K562 (cell line): Measurements from ENCODE around the gene DEFB113. TPM values are rescaled to one million over a fixed set of nuclear protein-coding genes. Genes with fewer than 3 reads are reported as not detected.

Experiments used
- ATAC-seq: fragments of 200-7000 bp; cut with Tn5 transposase; 3 replicates; pipeline ENCODE4 v1.9.1; 2020; ENCODE audit warnings: moderate library complexity
- BruUV-seq: library from RNA; stranded (reverse); fragments of 400-500 nt; replicated peaks from 2 replicates; lab custom pipeline; 2021; lab: Mats Ljungman, UMichigan
- CTCF ChIA-PET: fragments of 300-600 bp; formaldehyde crosslinking; extraction: SDS; loops from one replicate; lab custom pipeline; 2021; ENCODE audit warnings: low intra/inter-chr PET ratio; lab: Yijun Ruan, JAX
- POLR2A ChIA-PET: fragments of 300-600, 350-650 bp; sonication (Branson Sonifier 250); formaldehyde crosslinking; extraction: SDS; loops from one replicate; lab custom pipeline; 2021; ENCODE audit warnings: antibody characterized with exemption, inconsistent platforms; lab: Yijun Ruan, JAX
- DNase-seq, 4 experiments: peaks; one replicate each; pipeline versions ENCODE4 v3.0.0 to v3.0.0-alpha.2; 2011 to 2018; ENCODE audit warnings: low spot score in 3 of 4, mixed read lengths in 3 of 4; ENCODE audit errors: extremely low read depth in 1 of 4
- FAIRE-seq: peaks from 2 replicates; lab custom pipeline; 2011; peaks lifted over from hg19 to GRCh38; lab: Jason Lieb, UNC
- H2AFZ ChIP-seq: 2 replicates; pipeline ENCODE4 v1.6.0; 2011; ENCODE audit warnings: low read depth, low read length, control low read depth, inconsistent platforms
- H3K27ac ChIP-seq: fragments of 200-600 bp; 3 replicates; pipeline ENCODE4 v1.8.0; 2011; ENCODE audit warnings: low read depth, mild to moderate bottlenecking, control low read depth, inconsistent platforms, low read length, moderate library complexity, mixed read lengths; ENCODE audit errors: extremely low read depth
- H3K27me3 ChIP-seq, 2 experiments: fragments of 300-600 bp in 1 of 2; 2 replicates in 1 of 2; 3 replicates in 1 of 2; pipeline versions ENCODE4 v1.6.0 to v1.8.0; 2011; ENCODE audit warnings: inconsistent platforms in 2 of 2, low read length in 2 of 2, mild to moderate bottlenecking in 1 of 2, mixed read lengths in 1 of 2, moderate library complexity in 1 of 2; ENCODE audit not compliant: control insufficient read depth in 2 of 2, insufficient read depth in 2 of 2
- H3K36me3 ChIP-seq: fragments of 300-600 bp; 3 replicates; pipeline ENCODE4 v1.8.0; 2011; ENCODE audit warnings: mild to moderate bottlenecking, low read length, inconsistent platforms; ENCODE audit not compliant: control insufficient read depth, insufficient read depth
- H3K4me1 ChIP-seq, 2 experiments: fragments of 200-600 bp in 1 of 2; replicated peaks in 1 of 2; 2 replicates in 1 of 2; 3 replicates in 1 of 2; pipeline versions ENCODE4 v1.5.1 to v1.8.0; 2011; ENCODE audit warnings: inconsistent platforms in 2 of 2, low read length in 2 of 2, mild to moderate bottlenecking in 1 of 2, mixed read lengths in 1 of 2, moderate library complexity in 1 of 2; ENCODE audit not compliant: control insufficient read depth in 2 of 2, insufficient read depth in 2 of 2
- H3K4me2 ChIP-seq: 2 replicates; pipeline ENCODE4 v1.6.1; 2011; ENCODE audit warnings: low read length, control low read depth, inconsistent platforms, mixed read lengths; ENCODE audit not compliant: insufficient read depth
- H3K4me3 ChIP-seq: fragments of 200-600 bp; sonication (generic), shearing (Covaris generic); 2 replicates; pipeline ENCODE4 v1.5.1; 2016; ENCODE audit warnings: control low read depth, inconsistent platforms
- H3K79me2 ChIP-seq: fragments of 200-600 bp; 3 replicates; pipeline ENCODE4 v1.8.0; 2011; ENCODE audit warnings: low read length, inconsistent platforms; ENCODE audit not compliant: control insufficient read depth, insufficient read depth
- H3K9ac ChIP-seq, 2 experiments: 2 replicates each; pipeline versions ENCODE4 v1.6.0 to v1.6.1; 2011; ENCODE audit warnings: low read depth in 2 of 2, low read length in 2 of 2, control low read depth in 1 of 2, inconsistent platforms in 1 of 2, mild to moderate bottlenecking in 1 of 2, mixed read lengths in 1 of 2; ENCODE audit not compliant: insufficient read depth in 1 of 2
- H3K9me1 ChIP-seq: one replicate; pipeline ENCODE4 v1.6.0; 2011; ENCODE audit warnings: inconsistent platforms, mild to moderate bottlenecking, low read length, moderate library complexity; ENCODE audit not compliant: control insufficient read depth, insufficient read depth
- H3K9me3 ChIP-seq: replicated peaks from 2 replicates; pipeline ENCODE4 v1.5.1; 2011; ENCODE audit warnings: low read depth, low read length, inconsistent platforms; ENCODE audit not compliant: control insufficient read depth, insufficient read depth
- H4K20me1 ChIP-seq: replicated peaks from 2 replicates; pipeline ENCODE4 v1.6.1; 2011; ENCODE audit warnings: low read length, inconsistent platforms, mixed read lengths; ENCODE audit not compliant: control insufficient read depth, insufficient read depth
- ADNP ChIP-seq: fragments of 200-800 bp; sonication (Bioruptor generic); IDR thresholded peaks from 2 replicates; pipeline ENCODE4 v1.6.1; 2016; ENCODE audit warnings: missing genetic modification characterization, missing compliant biosample characterization
- ARID1B ChIP-seq: fragments of 450-650 bp; IDR thresholded peaks from 2 replicates; pipeline ENCODE4 v1.6.1; 2016; ENCODE audit warnings: antibody characterized with exemption, mild to moderate bottlenecking, inconsistent platforms
- C11orf30 ChIP-seq: fragments of 450-650 bp; IDR thresholded peaks from 2 replicates; pipeline ENCODE4 v1.6.1; 2016; ENCODE audit warnings: low read depth, mild to moderate bottlenecking
- CTBP1 ChIP-seq: fragments of 450-650 bp; IDR thresholded peaks from 2 replicates; pipeline ENCODE4 v1.6.1; 2016; ENCODE audit warnings: borderline replicate concordance
- FOSL1 ChIP-seq: fragments of 200-800 bp; sonication (Bioruptor generic); conservative IDR thresholded peaks from 2 replicates; pipeline ENCODE4 v1.6.1; 2016; ENCODE audit warnings: missing genetic modification characterization, missing compliant biosample characterization
- HMG20A ChIP-seq: fragments of 450-650 bp; formaldehyde crosslinking; conservative IDR thresholded peaks from 2 replicates; pipeline ENCODE4 v1.4.0; 2020; ENCODE audit warnings: mild to moderate bottlenecking, mixed read lengths
- JUN ChIP-seq, 2 experiments: sonication (generic) in 1 of 2; formaldehyde crosslinking in 1 of 2; IDR thresholded peaks; 2 replicates each; pipeline versions ENCODE4 v1.6.1 to v1.8.0; 2012 to 2022; ENCODE audit warnings: borderline replicate concordance in 2 of 2, mild to moderate bottlenecking in 2 of 2, improper control_type of control experiment in 1 of 2, low read depth in 1 of 2, low read length in 1 of 2, missing genetic modification reagents in 1 of 2
- KDM1A ChIP-seq, 2 experiments: fragments of 450-650 bp; IDR thresholded peaks; 2 replicates each; pipeline ENCODE4 v1.6.1; 2016; ENCODE audit warnings: mild to moderate bottlenecking in 2 of 2
- LCOR ChIP-seq: sonication (generic); formaldehyde crosslinking; IDR thresholded peaks from 2 replicates; pipeline ENCODE4 v1.8.0; 2022; ENCODE audit warnings: mild to moderate bottlenecking, missing genetic modification reagents
- MAFF ChIP-seq: IDR thresholded peaks from 2 replicates; pipeline ENCODE4 v1.6.1; 2012; ENCODE audit warnings: low read length, improper control_type of control experiment
- MAFG ChIP-seq: fragments of 450-650 bp; conservative IDR thresholded peaks from 2 replicates; pipeline ENCODE4 v1.6.1; 2016; ENCODE audit warnings: missing genetic modification characterization, missing compliant biosample characterization
- MAFK ChIP-seq: IDR thresholded peaks from 2 replicates; pipeline ENCODE4 v1.6.1; 2011; ENCODE audit warnings: low read length, improper control_type of control experiment
- NFE2 ChIP-seq: IDR thresholded peaks from 2 replicates; pipeline ENCODE4 v1.6.1; 2014; ENCODE audit warnings: antibody characterized with exemption, low read depth
- PHB2 ChIP-seq: fragments of 450-650 bp; IDR thresholded peaks from 2 replicates; pipeline ENCODE4 v1.6.1; 2017; ENCODE audit warnings: low read depth
- RCOR1 ChIP-seq, 2 experiments: IDR thresholded peaks; 2 replicates each; pipeline ENCODE4 v1.6.1; 2012; ENCODE audit warnings: low read depth in 2 of 2, low read length in 2 of 2, borderline replicate concordance in 1 of 2, improper control_type of control experiment in 1 of 2
- ZNF316 ChIP-seq: fragments of 450-650 bp; IDR thresholded peaks from 2 replicates; pipeline ENCODE4 v1.6.1; 2016
- WGBS: fragments of 100-300 bp; shearing (Covaris generic); methylation state at CpG from one replicate; pipeline ENCODE4 v1.1.6; 2016; ENCODE audit warnings: low coverage, mixed read lengths; ENCODE audit not compliant: insufficient coverage; ENCODE audit errors: missing lambda C conversion rate; 5-methylcytosine and 5-hydroxymethylcytosine counted together
- in situ Hi-C: fragments of 300-500 bp; cut with MboI; formaldehyde crosslinking; loops from 4 replicates; pipeline ENCODE4 v1.15.0; 2018; ENCODE audit warnings: inconsistent platforms, mixed read lengths
- intact Hi-C: fragments of 100-400 bp; cut with micrococcal nuclease; formaldehyde crosslinking; loops from 2 replicates; pipeline ENCODE4 v1.14.2; 2022
- polyA plus RNA-seq, 8 experiments: library from polyadenylated mRNA; depleted of rRNA in 4 of 8; stranded (reverse) in 5 of 8; unstranded in 3 of 8; fragments of >200 nt; fragmentation: Nextera tagmentation in 2 of 8; fragmentation: Illumina TruSeq in 1 of 8; extraction: Ambion mirVana in 2 of 8; extraction: Trizol in 1 of 8; gene quantifications; 2 replicates each; pipeline versions ENCODE4 v1.2.1 to v1.2.3, GENCODE V29; 2011 to 2014; ENCODE audit warnings: inconsistent platforms in 1 of 8, missing spikeins in 1 of 8
- total RNA-seq, 7 experiments: library from RNA; depleted of rRNA in 6 of 7; stranded (reverse); fragments of >200 nt in 6 of 7; fragmentation: Illumina TruSeq in 2 of 7; extraction: Trizol in 2 of 7; gene quantifications; 2 replicates each; pipeline versions ENCODE4 v1.2.1 to v1.2.3, GENCODE V29; 2011 to 2021; ENCODE audit warnings: low replicate concordance in 1 of 7
- TF ChIP-seq, protein P1 (sequence below), 2 experiments: fragments of 450-650 bp in 1 of 2; sonication (generic) in 1 of 2; formaldehyde crosslinking in 1 of 2; IDR thresholded peaks in 1 of 2; conservative IDR thresholded peaks in 1 of 2; 2 replicates each; pipeline versions ENCODE4 v1.6.1 to v1.8.1; 2016 to 2023; ENCODE audit warnings: mild to moderate bottlenecking in 2 of 2, moderate library complexity in 2 of 2, inconsistent platforms in 1 of 2, missing genetic modification reagents in 1 of 2

Gene DEFB113
- total and polyA plus RNA-seq, 9 of the 15 experiments (the other 6 are each of a cell fraction or from before 2014, with no cell fraction given), result not detected

DNA sequence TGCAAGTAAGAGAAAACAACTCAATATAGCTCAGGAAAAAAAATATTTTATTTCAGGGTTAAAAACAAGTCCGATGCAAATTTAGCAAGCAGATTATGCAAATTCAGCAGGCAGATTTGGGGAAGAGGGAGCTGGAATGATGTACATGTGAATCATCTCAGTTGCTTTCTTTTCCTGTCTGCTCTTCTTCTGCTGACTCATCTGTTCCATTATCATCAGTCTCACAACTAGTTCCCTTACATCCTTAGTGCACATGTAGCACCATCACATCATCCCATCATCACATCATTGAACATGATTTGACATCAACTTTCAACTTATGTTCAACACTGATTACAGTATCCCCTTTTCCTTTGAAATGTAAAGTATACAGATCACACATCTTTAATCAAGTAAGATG is 11.5 kb upstream of the DEFB113 start:
- Histone ChIP-seq H3K4me2 (no peak overlapping the region), H2AFZ (no peak overlapping the region), H3K36me3 (no peaks in the 10 kb centered on the region), H3K9me3 (no peaks in the 10 kb centered on the region), H3K9ac (no peak overlapping the region), H3K79me2 (no peaks in the 10 kb centered on the region), H4K20me1 (no peaks in the 10 kb centered on the region), H3K27ac (no peak overlapping the region), H3K27me3 (no peaks in the 10 kb centered on the region), H3K4me3 (no peak overlapping the region), H3K9me1 (no peaks in the 10 kb centered on the region), H3K4me1 (no peaks in the 10 kb centered on the region; a peak in 1 of 5 replicates)
- intact Hi-C loops, result no loop called here
- DNase-seq (peak in 1 of 4 experiments; percentile 23), FAIRE-seq (no peak), ATAC-seq (no peak)
- BruUV-seq, result no TSS peak
- WGBS, result 5% methylated on average over 1 of the region's 1 CpG
- ChIA-PET CTCF (no interaction called here), POLR2A (no interaction called here)
- in situ Hi-C loops, result no loop called here
- TF ChIP-seq CTBP1 (peak; percentile 82), MAFG (peak; percentile 86), NFE2 (peak; percentile 69), HMG20A (CRISPR knock-in tag) (no peak), ZNF316 (peak; percentile 94), C11orf30 (peak; percentile 93), FOSL1 (tag) (peak; percentile 73), RCOR1 (IDR thresholded peaks at IDR 0.05; ENCODE audit: borderline replicate concordance in 1 of 2, low read depth in 2 of 2, low read length in 2 of 2) (0 out of 4 replicates have a peak, but pooled peaks of 1 of the 2 experiments have one; percentile 11), KDM1A (IDR thresholded peaks at IDR 0.05) (peak; percentile 32 to 38; a peak in 2 of 4 replicates), MAFF (peak; percentile 70), MAFK (peak; percentile 85), ARID1B (0 out of 2 replicates have a peak, but pooled peaks have one; percentile 18), JUN (IDR thresholded peaks at IDR 0.05; ENCODE audit: borderline replicate concordance, low read depth, low read length) (0 out of 2 replicates have a peak, but pooled peaks have one; percentile 34), JUN (CRISPR knock-in tag; IDR thresholded peaks at IDR 0.05; ENCODE audit: borderline replicate concordance) (no peak), PHB2 (no peak), LCOR (no peak), ADNP (no peak)
- TF ChIP-seq, protein P1, sequence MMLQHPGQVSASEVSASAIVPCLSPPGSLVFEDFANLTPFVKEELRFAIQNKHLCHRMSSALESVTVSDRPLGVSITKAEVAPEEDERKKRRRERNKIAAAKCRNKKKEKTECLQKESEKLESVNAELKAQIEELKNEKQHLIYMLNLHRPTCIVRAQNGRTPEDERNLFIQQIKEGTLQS (IDR thresholded peaks at IDR 0.05), result peak; percentile 56
- TF ChIP-seq, protein P1 (CRISPR knock-in tag; conservative IDR thresholded peaks at IDR 0.05), result no peak
